NCI-H1930 (cell line): ENCODE results near the gene TOR3A.
"Not testable (repeated sequence)": the region's sequence is repeated elsewhere in the genome, so short reads cannot be mapped to it uniquely, and the experiment has no call there.

Experiments
- DNase-seq, 2 experiments: peaks; one replicate each; lab custom pipeline; 2025; lab: John Stamatoyannopoulos, UW

The TOR3A gene

GRCh38 chr1:179081687-179082332 is at the start of gene TOR3A:
Gene TOR3A (plus strand): TSS chr1:179082070. CDS start chr1:179082129, 59 bp downstream.
- DNase-seq = peak; percentile 39 to 47

- no peak for DNase-seq
Measured at GRCh38 chr1:179034720-179035119, 47.1 kb upstream of the TOR3A start.

DNA sequence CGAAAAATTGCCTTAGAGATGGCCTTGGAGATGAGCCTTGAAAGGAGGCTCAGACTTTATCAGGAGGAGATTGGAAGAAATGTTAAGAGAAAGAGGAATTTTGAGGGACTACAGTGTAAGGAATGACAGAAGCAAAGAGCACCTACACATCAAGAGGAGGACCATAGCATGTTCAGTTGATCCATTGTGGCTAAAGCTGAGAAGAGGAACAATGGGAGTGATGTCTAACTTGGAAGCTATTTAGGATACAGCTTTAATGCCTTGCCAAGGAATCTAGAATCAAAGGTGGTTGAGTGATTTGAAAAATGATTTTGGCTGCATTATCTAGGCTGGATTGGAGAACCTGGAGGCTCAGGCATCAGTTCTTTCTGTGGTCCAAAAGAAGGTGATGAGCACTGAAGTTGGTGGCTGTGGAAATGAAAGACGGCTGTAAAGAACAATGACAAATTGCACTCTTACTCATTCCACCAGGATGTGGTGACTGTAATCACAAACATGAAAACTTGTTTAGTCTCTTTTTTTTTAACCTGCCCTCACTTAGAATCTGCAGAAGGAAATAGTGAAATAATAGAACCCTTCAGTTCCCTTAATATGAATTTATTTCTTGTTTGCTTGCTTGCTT is 44.9 kb upstream of the TOR3A start:
- DNase-seq = no peak

- DNase-seq = no peak
Measured at GRCh38 chr1:179038528-179039281, 43.2 kb upstream of the TOR3A start.

- DNase-seq = not testable (repeated sequence)
Measured at GRCh38 chr1:179039502-179040174, 42.2 kb upstream of the TOR3A start.

- not testable (repeated sequence) for DNase-seq
Measured at GRCh38 chr1:179040175-179040551, 41.7 kb upstream of the TOR3A start.

- DNase-seq = no peak
Measured at GRCh38 chr1:179042087-179042486, 39.8 kb upstream of the TOR3A start.

GRCh38 chr1:179042700-179043099 is 39.2 kb upstream of the TOR3A start:
- DNase-seq = no peak

GRCh38 chr1:179043266-179043665 is 38.6 kb upstream of the TOR3A start:
- no peak for DNase-seq

- DNase-seq = no peak
Measured at GRCh38 chr1:179043907-179044306, 38.0 kb upstream of the TOR3A start.

DNA sequence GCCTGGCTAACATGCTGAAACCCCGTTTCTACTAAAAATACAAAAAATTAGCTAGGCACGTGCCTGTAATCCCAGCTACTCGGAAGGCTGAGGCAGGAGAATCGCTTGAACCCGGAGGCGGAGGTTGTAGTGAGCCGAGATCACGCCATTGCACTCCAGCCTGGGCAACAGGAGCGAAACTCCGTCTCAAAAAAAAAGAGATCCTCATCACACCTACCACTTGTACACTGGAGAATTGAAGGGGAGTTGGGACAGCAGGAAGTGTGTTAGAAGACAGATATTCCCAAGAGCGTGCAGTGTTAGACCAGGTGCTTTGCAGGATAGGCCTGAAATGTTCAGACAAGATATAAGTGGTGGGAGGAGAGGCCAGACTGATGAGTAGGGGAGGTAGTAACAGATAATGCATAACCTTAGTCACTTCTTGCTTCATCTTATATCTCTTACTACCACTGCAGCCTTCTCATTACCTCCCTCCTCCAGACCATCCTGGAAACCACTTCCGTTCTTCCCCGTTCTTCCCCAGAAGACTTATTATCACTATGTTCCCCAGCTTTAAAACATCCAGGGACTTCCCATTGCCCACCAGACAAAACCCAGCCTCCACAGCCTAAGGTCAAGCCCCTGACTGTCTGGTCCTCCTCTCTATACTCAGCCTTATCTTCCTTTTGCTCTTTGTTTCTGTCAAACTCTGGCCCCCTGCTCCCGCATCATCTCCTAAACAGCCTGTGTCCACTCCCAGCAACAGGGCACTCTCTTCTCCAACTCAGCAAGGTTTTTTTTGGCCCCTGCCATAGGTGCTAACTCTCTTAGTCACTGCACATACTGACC is 34.8 kb upstream of the TOR3A start:
- DNase-seq = no peak

GRCh38 chr1:179047636-179047997 is 34.3 kb upstream of the TOR3A start:
- DNase-seq = no peak

DNA sequence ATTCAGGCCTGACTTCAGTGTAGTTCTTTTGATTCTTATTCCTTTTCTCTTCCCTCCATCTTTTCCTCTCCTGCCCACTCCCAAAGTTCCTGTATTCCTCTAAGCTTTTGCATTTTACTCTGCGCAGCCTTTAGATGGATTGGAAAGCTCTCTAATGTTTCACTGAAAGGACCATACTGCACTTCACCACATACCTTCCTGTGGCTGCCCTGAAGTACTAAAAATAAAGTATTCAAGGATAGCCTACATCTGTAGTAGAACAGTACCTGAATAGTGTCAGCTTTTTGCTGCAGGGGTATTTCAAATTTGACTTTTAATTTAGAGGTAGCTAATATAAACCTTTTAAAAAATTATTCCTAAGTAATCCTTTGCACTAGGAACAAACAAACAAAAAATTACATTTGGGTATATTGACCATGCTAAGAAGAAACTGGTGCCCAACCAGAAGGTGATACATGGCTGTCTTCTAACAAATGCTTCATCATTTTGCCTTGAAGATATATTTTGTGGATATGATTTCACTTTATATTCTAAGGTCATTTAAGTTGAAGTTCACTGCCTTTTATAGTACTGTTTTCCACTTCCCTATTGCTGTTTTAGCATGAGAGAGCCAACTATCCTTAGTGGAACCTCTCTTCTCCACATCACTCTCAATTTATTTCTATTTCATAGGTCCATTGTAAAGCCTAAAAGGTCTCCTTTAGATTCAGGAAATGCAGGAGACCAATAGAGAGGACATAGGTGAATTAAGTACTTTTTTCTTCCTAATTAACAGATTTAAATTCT is 33.3 kb upstream of the TOR3A start:
- DNase-seq = no peak

DNA sequence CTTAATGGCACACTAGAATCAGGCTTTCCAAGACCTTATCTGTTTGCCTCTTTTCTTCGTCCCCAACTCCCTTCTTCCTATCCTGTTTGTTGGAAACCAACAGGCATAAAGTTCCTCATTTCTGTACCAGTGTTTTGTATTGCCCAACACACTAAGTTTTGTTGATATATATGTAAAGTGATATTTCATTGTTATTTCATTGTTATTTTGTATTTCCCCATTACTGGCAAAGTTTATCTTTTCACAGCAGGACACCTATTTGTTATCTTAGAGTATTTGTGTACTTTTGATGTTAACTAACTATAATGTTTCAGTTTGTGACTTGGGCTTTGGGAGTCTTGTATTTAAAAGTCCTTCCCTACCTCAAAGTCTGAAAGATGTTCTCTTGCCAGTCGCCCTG is 29.1 kb upstream of the TOR3A start:
- DNase-seq = no peak

DNA sequence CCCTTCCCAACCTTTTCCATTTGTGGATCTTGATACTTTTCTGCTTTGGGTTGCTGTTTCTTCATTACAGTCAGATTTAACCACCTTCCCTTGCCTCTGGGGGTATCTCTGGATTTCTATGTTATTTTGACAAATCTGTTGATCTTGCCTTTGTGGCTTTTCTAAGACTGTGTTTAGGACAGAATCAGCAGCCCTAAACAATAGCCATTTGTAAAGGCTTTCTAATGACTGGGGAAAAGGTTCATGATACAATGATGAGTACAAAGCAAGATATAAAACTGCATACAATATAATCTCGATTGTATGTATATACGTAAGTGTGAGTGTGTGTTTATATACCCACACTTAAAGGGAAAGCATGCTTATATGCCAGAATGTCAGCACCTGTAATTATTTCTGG is 28.4 kb upstream of the TOR3A start:
- DNase-seq = no peak

GRCh38 chr1:179055937-179056336 is 25.9 kb upstream of the TOR3A start:
- no peak for DNase-seq

- no peak for DNase-seq
Measured at GRCh38 chr1:179058487-179059483, 23.1 kb upstream of the TOR3A start.

GRCh38 chr1:179061360-179062282 is 20.2 kb upstream of the TOR3A start:
- DNase-seq = no peak

GRCh38 chr1:179066471-179066870 is 15.4 kb upstream of the TOR3A start:
- DNase-seq = no peak
